Gastrocnemius medialis (tissue), 4 donors: Measurements from ENCODE around the gene SMAD1. TPM values are rescaled to one million over a fixed set of nuclear protein-coding genes. Genes with fewer than 3 reads are reported as not detected.

Source experiments
- ATAC-seq, 2 donors: fragments of 150-250 bp; one replicate each; pipeline ENCODE4 v1.9.1; 2016
- DNase-seq, 2 donors: peaks; one replicate each; pipeline ENCODE4 v3.0.0-alpha.2; 2019
- H3K27ac ChIP-seq, 4 donors: fragments of 200-600 bp; sonication (generic); 1 replicate in 1 of 4; 2 replicates in 3 of 4; pipeline ENCODE4 v1.5.1; 2016 to 2018; ENCODE audit warnings: mild to moderate bottlenecking in 2 of 4, moderate library complexity in 1 of 4
- H3K27me3 ChIP-seq, 3 donors: fragments of 200-600 bp; sonication (generic) in 2 of 3; 1 replicate in 1 of 3; 2 replicates in 2 of 3; pipeline versions ENCODE4 v1.5.1 to v1.6.0; 2016 to 2019; ENCODE audit warnings: mild to moderate bottlenecking in 1 of 3, moderate library complexity in 1 of 3
- H3K36me3 ChIP-seq, 2 donors: fragments of 200-600 bp; sonication (generic) in 1 of 2; one replicate each; pipeline ENCODE4 v1.5.1; 2017 to 2018
- H3K4me1 ChIP-seq, 2 donors: fragments of 200-600 bp; sonication (generic) in 1 of 2; one replicate each; pipeline ENCODE4 v1.5.1; 2016 to 2017; ENCODE audit warnings: mild to moderate bottlenecking in 2 of 2
- H3K4me3 ChIP-seq, 4 donors: fragments of 200-600 bp; sonication (generic) in 3 of 4; 1 replicate in 1 of 4; 2 replicates in 3 of 4; pipeline ENCODE4 v1.5.1; 2016 to 2019; ENCODE audit warnings: mild to moderate bottlenecking in 2 of 4
- H3K9me3 ChIP-seq, 3 donors: fragments of 200-600 bp; sonication (generic) in 2 of 3; 1 replicate in 1 of 3; 2 replicates in 2 of 3; pipeline ENCODE4 v1.5.1; 2016 to 2019
- POLR2A ChIP-seq, 2 donors: fragments of 450-650 bp; IDR thresholded peaks; one replicate each; pipeline ENCODE4 v1.6.1; 2017; ENCODE audit warnings: antibody characterized with exemption in 2 of 2, mild to moderate bottlenecking in 2 of 2, moderate library complexity in 2 of 2
- in situ Hi-C, 4 donors: fragments of 200-750 bp; cut with MboI; loops; one replicate each; pipeline versions ENCODE4 v1.15.0 to v1.8.0; 2017; ENCODE audit warnings: low sequenced_read_pairs in 4 of 4
- intact Hi-C: fragments of 100-400 bp; cut with DNase I; formaldehyde crosslinking; loops from one replicate; pipeline ENCODE4 v1.15.1; 2023; ENCODE audit warnings: low total_unique reads
- total RNA-seq, 4 donors: library from RNA; depleted of rRNA; stranded (reverse); fragments of >200 nt; gene quantifications; one replicate each; pipeline versions ENCODE4 v1.1.0 to v1.2.3, GENCODE V29; 2016
- TF ChIP-seq, protein P1 (sequence below), 5 experiments: fragments of 450-650 bp in 3 of 5; fragments of 200-600 bp in 2 of 5; sonication (generic) in 2 of 5; IDR thresholded peaks in 4 of 5; conservative IDR thresholded peaks in 1 of 5; 1 replicate in 4 of 5; 2 replicates in 1 of 5; pipeline ENCODE4 v1.5.1; 2016 to 2019; ENCODE audit warnings: antibody characterized with exemption in 5 of 5, mild to moderate bottlenecking in 3 of 5, moderate library complexity in 3 of 5

SMAD1 gene
- total RNA-seq, 4 donors from 2014 or later = 19.9 to 33.9 (median 21.7) TPM

DNA sequence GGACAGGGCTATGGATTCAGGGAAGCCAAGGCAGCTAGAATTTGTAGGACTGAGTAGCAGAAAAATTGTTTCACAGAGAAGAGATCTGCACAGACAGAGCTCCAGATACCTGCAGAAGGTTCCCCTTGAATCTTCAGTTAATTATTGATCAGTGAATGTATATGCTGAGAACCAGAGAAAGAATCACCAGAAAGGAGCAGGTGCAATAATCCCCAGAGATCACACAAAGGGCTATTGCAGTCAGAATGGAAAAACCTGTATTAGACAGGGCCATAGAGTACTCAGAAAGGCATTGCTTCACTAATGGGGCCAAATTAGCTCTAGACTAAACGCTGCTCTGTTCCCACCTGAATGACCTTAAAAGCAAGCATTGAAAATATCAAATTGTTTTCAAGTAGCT is 35.5 kb upstream of the SMAD1 start:
- DNase-seq (no peak), ATAC-seq (no peak)
- TF ChIP-seq, protein P1, sequence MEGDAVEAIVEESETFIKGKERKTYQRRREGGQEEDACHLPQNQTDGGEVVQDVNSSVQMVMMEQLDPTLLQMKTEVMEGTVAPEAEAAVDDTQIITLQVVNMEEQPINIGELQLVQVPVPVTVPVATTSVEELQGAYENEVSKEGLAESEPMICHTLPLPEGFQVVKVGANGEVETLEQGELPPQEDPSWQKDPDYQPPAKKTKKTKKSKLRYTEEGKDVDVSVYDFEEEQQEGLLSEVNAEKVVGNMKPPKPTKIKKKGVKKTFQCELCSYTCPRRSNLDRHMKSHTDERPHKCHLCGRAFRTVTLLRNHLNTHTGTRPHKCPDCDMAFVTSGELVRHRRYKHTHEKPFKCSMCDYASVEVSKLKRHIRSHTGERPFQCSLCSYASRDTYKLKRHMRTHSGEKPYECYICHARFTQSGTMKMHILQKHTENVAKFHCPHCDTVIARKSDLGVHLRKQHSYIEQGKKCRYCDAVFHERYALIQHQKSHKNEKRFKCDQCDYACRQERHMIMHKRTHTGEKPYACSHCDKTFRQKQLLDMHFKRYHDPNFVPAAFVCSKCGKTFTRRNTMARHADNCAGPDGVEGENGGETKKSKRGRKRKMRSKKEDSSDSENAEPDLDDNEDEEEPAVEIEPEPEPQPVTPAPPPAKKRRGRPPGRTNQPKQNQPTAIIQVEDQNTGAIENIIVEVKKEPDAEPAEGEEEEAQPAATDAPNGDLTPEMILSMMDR (IDR thresholded peaks at IDR 0.05 in 4 of 5, conservative IDR thresholded peaks at IDR 0.05 in 1 of 5) = no peak
- TF ChIP-seq POLR2A (IDR thresholded peaks at IDR 0.05) = no peak
- no peaks in the 10 kb centered on the region for H3K36me3 ChIP-seq
- in situ Hi-C loops (no loop called here), intact Hi-C loops (no loop called here)
- no peaks in the 10 kb centered on the region for H3K4me1 ChIP-seq
- H3K4me3 ChIP-seq = no peak overlapping the region
- H3K9me3 ChIP-seq = no peaks in the 10 kb centered on the region
- H3K27ac ChIP-seq = no peak overlapping the region
- no peaks in the 10 kb centered on the region for H3K27me3 ChIP-seq

DNA sequence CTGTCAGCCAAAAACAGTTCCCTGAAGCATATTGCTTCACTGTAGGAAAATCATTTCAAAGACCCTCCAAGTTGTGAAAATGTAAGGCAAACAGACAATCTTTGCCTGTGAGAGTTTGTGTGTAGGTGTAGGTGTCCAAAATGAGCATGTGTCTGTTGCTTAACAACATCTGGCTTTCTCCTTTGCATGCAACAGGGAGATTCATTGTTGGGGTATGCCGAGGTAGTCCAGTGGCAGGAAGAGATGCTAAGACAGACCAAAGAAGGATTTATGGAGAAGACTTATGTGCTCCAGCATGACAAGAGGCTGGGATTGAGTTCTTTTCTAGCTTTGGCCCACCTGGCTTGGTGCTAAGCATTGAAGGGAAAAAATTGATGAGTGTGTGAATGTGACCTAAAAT is 29.8 kb upstream of the SMAD1 start:
- intact Hi-C loops = no loop called here
- H3K36me3 ChIP-seq = no peaks in the 10 kb centered on the region
- H3K4me1 ChIP-seq = no peaks in the 10 kb centered on the region
- no peaks in the 10 kb centered on the region for H3K27me3 ChIP-seq
- no peak overlapping the region for H3K27ac ChIP-seq
- TF ChIP-seq POLR2A (IDR thresholded peaks at IDR 0.05) = no peak
- TF ChIP-seq, protein P1 (IDR thresholded peaks at IDR 0.05 in 4 of 5, conservative IDR thresholded peaks at IDR 0.05 in 1 of 5) = no peak
- DNase-seq (no peak), ATAC-seq (no peak)
- no peak overlapping the region for H3K4me3 ChIP-seq
- in situ Hi-C loops = no loop called here
- H3K9me3 ChIP-seq = no peaks in the 10 kb centered on the region

DNA sequence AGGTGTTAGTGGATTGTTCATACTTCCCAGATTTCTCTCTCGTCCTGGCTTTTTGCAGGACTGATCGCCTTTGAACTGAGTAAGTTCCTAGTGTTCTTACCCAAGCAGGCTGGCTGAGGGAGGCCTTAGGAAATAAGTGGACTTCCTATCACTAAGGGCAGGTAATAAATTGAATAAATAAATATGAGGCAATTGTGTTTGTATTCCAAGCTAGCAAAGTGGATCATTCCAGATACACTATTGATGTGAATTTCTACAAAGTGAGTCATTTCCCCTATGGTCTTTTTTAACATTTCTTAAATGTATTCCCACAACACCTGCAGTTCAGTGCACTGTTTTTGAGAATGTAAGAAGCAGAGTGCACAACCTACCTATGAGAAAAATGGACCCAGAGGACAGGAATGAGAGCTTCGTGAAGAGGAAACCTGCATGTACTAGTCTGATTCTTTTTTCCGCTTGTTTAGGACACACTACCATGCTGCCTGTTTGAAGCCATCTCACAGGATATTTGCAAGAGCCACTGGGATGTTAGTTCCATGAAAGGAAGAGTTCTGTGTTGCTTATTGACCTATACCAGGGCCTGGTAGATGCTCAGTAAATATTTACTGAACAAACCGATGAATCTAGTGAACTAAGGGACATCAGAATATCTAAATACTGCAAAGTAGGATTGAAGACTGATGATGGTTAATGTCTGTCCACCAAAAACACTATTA is 29.0 kb upstream of the SMAD1 start:
- H3K27ac ChIP-seq = no peak overlapping the region
- no peaks in the 10 kb centered on the region for H3K4me1 ChIP-seq
- intact Hi-C loops = no loop called here
- in situ Hi-C loops = no loop called here
- DNase-seq (no peak), ATAC-seq (no peak)
- no peak overlapping the region for H3K4me3 ChIP-seq
- no peaks in the 10 kb centered on the region for H3K27me3 ChIP-seq
- no peaks in the 10 kb centered on the region for H3K36me3 ChIP-seq
- no peaks in the 10 kb centered on the region for H3K9me3 ChIP-seq
- TF ChIP-seq, protein P1 (IDR thresholded peaks at IDR 0.05 in 4 of 5, conservative IDR thresholded peaks at IDR 0.05 in 1 of 5) = no peak
- no peak for TF ChIP-seq POLR2A (IDR thresholded peaks at IDR 0.05)

DNA sequence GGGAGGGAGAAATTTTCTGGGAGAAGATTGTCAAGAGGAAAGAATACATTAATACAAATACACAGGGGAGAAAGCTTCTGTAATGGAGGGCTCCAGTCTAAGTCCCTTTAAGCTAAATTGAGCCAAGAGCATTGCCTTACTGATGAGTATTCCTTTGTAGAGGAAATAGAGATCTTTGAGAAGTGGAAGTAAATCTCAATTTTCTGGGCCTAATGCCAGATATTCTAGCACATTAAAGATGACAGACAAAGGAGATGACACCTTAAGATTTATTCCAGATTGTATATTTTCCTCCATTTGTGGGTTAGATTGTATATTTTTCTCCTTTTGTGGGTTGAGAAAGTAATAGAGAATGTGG is 28.5 kb upstream of the SMAD1 start:
- no peak overlapping the region for H3K27ac ChIP-seq
- in situ Hi-C loops = no loop called here
- no peak for DNase-seq
- no peaks in the 10 kb centered on the region for H3K9me3 ChIP-seq
- H3K36me3 ChIP-seq = no peaks in the 10 kb centered on the region
- H3K4me1 ChIP-seq = no peaks in the 10 kb centered on the region
- TF ChIP-seq POLR2A (IDR thresholded peaks at IDR 0.05) = no peak
- TF ChIP-seq, protein P1 (IDR thresholded peaks at IDR 0.05 in 4 of 5, conservative IDR thresholded peaks at IDR 0.05 in 1 of 5) = no peak
- intact Hi-C loops = no loop called here
- H3K4me3 ChIP-seq = no peak overlapping the region
- ATAC-seq = no peak
- H3K27me3 ChIP-seq = no peaks in the 10 kb centered on the region

DNA sequence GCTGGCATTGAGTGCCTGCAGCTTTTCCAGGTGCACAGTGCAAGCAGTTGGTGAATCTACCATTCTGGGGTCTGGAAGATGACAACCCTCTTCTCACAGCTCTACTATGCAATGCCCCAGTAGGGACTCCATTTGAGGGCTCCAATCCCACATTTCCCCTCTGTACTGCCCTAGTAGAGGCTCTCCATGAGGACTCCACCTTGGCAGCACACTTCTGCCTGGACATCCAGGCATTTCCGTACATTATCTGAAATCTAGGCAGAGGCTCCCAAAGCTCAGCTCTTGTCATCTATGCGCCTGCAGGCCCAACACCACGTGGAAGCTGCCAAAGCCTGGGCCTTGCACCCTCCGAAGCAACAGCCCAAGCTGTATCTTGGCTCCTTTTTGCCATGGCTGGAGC is 8.4 kb upstream of the SMAD1 start:
- Histone ChIP-seq H3K36me3 (no peaks in the 10 kb centered on the region), H3K27me3 (no peaks in the 10 kb centered on the region), H3K9me3 (no peaks in the 10 kb centered on the region), H3K4me3 (no peak overlapping the region), H3K4me1 (no peaks in the 10 kb centered on the region), H3K27ac (no peak overlapping the region)
- no peak for ATAC-seq
- in situ Hi-C loops = no loop called here
- DNase-seq = no peak
- TF ChIP-seq, protein P1 (IDR thresholded peaks at IDR 0.05 in 4 of 5, conservative IDR thresholded peaks at IDR 0.05 in 1 of 5) = no peak
- intact Hi-C loops = no loop called here
